Activated CD8-positive, alpha-beta T cell treated with anti-CD3 and anti-CD28 coated beads, Interleukin-2, amount 10 ng/mL, durations not matched to agents 7 days and 5 days (primary cell): ENCODE data around the gene NFIA. TPM values are rescaled to one million over a fixed set of nuclear protein-coding genes. Genes with fewer than 3 reads are reported as not detected.

Experiments used
- ATAC-seq: fragments of 150-1000 bp; cut with Tn5 transposase; one replicate; pipeline ENCODE4 v1.10.0; 2021; ENCODE audit warnings: moderate library complexity
- CTCF ChIA-PET: fragments of 350-600 bp; sonication (Branson Sonifier 250); formaldehyde crosslinking; loops from one replicate; lab custom pipeline; 2021; ENCODE audit warnings: antibody characterized with exemption; lab: Charles Lee
- POLR2A ChIA-PET: fragments of 350-600 bp; sonication (Branson Sonifier 250); formaldehyde crosslinking; loops from one replicate; lab custom pipeline; 2021; ENCODE audit warnings: antibody characterized with exemption; lab: Charles Lee
- DNase-seq: peaks from one replicate; pipeline ENCODE4 v3.0.0-alpha.2; 2020
- H3K27ac Mint-ChIP-seq: one replicate; pipeline ENCODE4 v1.8.0; 2021; ENCODE audit warnings: mild to moderate bottlenecking, mixed read lengths
- H3K27me3 Mint-ChIP-seq: one replicate; pipeline ENCODE4 v1.8.0; 2021; ENCODE audit warnings: low read depth, mixed read lengths
- H3K36me3 Mint-ChIP-seq: one replicate; pipeline ENCODE4 v1.8.0; 2021; ENCODE audit warnings: low read depth, mixed read lengths
- H3K4me1 Mint-ChIP-seq: one replicate; pipeline ENCODE4 v1.8.0; 2021; ENCODE audit warnings: low read depth, mixed read lengths
- H3K4me3 Mint-ChIP-seq: one replicate; pipeline ENCODE4 v1.8.0; 2021; ENCODE audit warnings: mild to moderate bottlenecking, mixed read lengths
- H3K9me3 Mint-ChIP-seq: one replicate; pipeline ENCODE4 v1.8.0; 2022; ENCODE audit warnings: mixed read lengths; ENCODE audit not compliant: insufficient read depth
- total RNA-seq, 2 experiments: library from RNA; stranded (reverse); gene quantifications; one replicate each; pipeline ENCODE4 v1.2.3, GENCODE V29; 2021

NFIA gene
- total RNA-seq, 2 experiments from 2014 or later: 0.66 to 0.78 TPM

DNA sequence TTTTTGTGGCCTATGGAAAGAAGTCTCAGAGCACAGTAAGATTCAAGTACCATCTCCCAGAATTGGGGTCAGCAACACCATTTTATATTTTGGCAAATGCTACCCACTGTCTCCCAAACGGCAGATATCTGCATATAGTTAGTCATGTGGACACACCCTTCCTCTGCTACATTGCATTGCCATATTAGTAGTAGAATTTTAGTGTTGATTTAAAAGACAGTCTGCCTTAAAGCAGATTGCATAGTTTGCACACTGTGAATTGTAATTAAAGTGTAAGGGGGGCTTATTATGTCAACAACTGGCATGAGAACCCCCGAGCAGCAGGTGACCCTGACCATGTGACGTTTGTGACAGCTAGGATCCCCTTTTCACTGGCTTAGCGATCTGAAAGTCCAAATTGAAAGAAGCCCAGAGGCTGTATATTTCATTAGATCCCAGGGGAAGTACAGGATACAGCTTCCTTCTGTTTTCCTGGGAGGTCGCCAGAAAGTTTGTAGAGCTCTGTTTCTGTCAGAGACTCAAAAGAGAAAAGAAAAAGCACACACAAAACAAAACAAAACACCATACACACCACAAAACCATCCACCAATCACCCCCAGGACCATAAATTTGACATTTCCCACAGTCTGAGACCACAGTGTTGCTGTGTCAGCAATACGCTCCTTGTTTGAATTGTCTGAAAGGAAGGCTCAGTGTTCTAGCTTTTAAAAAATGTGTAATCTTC lies 172.4 kb downstream of the NFIA start:
- no peaks in the 10 kb centered on the region for H3K36me3 Mint-ChIP-seq
- DNase-seq (no peak), ATAC-seq (no peak)
- no peaks in the 10 kb centered on the region for H3K9me3 Mint-ChIP-seq
- ChIA-PET CTCF (interaction anchor here (1.5 kb wide), 1 partner anchor 9 kb away, joined by 5 read pairs; no protein-coding TSS in a partner anchor), POLR2A (no interaction called here)
- H3K27me3 Mint-ChIP-seq: peaks cover 5% of the 10 kb centered on the region
- no peak overlapping the region for H3K4me3 Mint-ChIP-seq
- H3K27ac Mint-ChIP-seq: no peak overlapping the region
- H3K4me1 Mint-ChIP-seq: peaks cover 12% of the 10 kb centered on the region

GRCh38 chr1:61255358-61255703 lies 173.0 kb downstream of the NFIA start:
- H3K4me3 Mint-ChIP-seq: no peak overlapping the region
- H3K27me3 Mint-ChIP-seq: peaks cover 5% of the 10 kb centered on the region
- ChIA-PET CTCF (interaction anchor here (1.5 kb wide), 1 partner anchor 9 kb away, joined by 5 read pairs; no protein-coding TSS in a partner anchor), POLR2A (no interaction called here)
- ATAC-seq: no peak
- H3K4me1 Mint-ChIP-seq: peaks cover 12% of the 10 kb centered on the region
- no peak for DNase-seq
- no peaks in the 10 kb centered on the region for H3K36me3 Mint-ChIP-seq
- no peak overlapping the region for H3K27ac Mint-ChIP-seq
- H3K9me3 Mint-ChIP-seq: no peaks in the 10 kb centered on the region

GRCh38 chr1:61259379-61260148 lies 177.2 kb downstream of the NFIA start:
- CTCF ChIA-PET: no interaction called here
- no peaks in the 10 kb centered on the region for H3K36me3 Mint-ChIP-seq

DNA sequence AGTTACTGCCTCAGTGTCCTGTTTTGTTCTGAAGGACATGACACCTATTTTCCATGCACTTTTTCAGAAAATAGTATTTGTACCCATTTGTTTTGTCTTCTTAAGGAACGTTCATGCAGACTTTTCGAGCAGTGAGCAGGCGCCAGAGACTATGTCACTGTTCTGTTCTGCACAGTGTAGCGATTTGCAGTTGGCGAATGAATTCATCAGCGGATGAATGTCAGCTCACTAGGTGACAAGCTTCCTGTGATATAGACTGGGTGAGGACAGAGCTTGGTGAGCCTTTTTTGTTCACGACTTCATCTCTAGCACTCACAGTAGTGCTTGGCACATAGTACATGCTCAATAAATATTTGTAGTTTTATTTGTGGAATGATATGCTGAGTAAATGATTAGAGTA lies 177.8 kb downstream of the NFIA start:
- no peaks in the 10 kb centered on the region for H3K9me3 Mint-ChIP-seq

More at GRCh38 chr1:61259379-61260148, 177.2 kb downstream of the NFIA start:
- Mint-ChIP-seq H3K9me3 (no peaks in the 10 kb centered on the region), H3K27me3 (no peaks in the 10 kb centered on the region), H3K4me1 (peaks cover 12% of the 10 kb centered on the region), H3K27ac (no peak overlapping the region), H3K4me3 (no peak overlapping the region)
- DNase-seq (no peak), ATAC-seq (no peak)
- POLR2A ChIA-PET: no interaction called here

GRCh38 chr1:61261595-61261994 lies 179.2 kb downstream of the NFIA start:
- POLR2A ChIA-PET: interaction anchor here (0.7 kb wide), 1 partner anchor 133 kb away, joined by 3 read pairs; no protein-coding TSS in a partner anchor
- CTCF ChIA-PET: no interaction called here
- Mint-ChIP-seq H3K4me3 (no peak overlapping the region), H3K9me3 (no peaks in the 10 kb centered on the region), H3K27ac (no peak overlapping the region), H3K36me3 (no peaks in the 10 kb centered on the region), H3K4me1 (no peaks in the 10 kb centered on the region), H3K27me3 (no peaks in the 10 kb centered on the region)
- no peak for ATAC-seq
- DNase-seq: no peak

More for the DNA sequence above, 177.8 kb downstream of the NFIA start:
- no peak overlapping the region for H3K4me3 Mint-ChIP-seq
- H3K4me1 Mint-ChIP-seq: peaks cover 6% of the 10 kb centered on the region
- DNase-seq (no peak), ATAC-seq (no peak)
- no peaks in the 10 kb centered on the region for H3K27me3 Mint-ChIP-seq
- H3K27ac Mint-ChIP-seq: no peak overlapping the region
- H3K36me3 Mint-ChIP-seq: no peaks in the 10 kb centered on the region
- ChIA-PET POLR2A (no interaction called here), CTCF (no interaction called here)

GRCh38 chr1:61263905-61264824 lies 181.8 kb downstream of the NFIA start:
- H3K4me3 Mint-ChIP-seq: no peak overlapping the region
- H3K36me3 Mint-ChIP-seq: no peaks in the 10 kb centered on the region
- POLR2A ChIA-PET: no interaction called here
- no peak overlapping the region for H3K27ac Mint-ChIP-seq
- H3K9me3 Mint-ChIP-seq: no peaks in the 10 kb centered on the region
- ATAC-seq (no peak), DNase-seq (no peak)
- no peaks in the 10 kb centered on the region for H3K4me1 Mint-ChIP-seq
- no peaks in the 10 kb centered on the region for H3K27me3 Mint-ChIP-seq
- CTCF ChIA-PET: interaction anchor here (1.4 kb wide), 1 partner anchor 9 kb away, joined by 5 read pairs; no protein-coding TSS in a partner anchor

GRCh38 chr1:61264825-61265242 lies 182.5 kb downstream of the NFIA start:
- Mint-ChIP-seq H3K4me3 (no peak overlapping the region), H3K9me3 (no peaks in the 10 kb centered on the region), H3K27me3 (no peaks in the 10 kb centered on the region), H3K27ac (no peak overlapping the region), H3K4me1 (no peaks in the 10 kb centered on the region), H3K36me3 (no peaks in the 10 kb centered on the region)
- ChIA-PET POLR2A (no interaction called here), CTCF (interaction anchor here (1.4 kb wide), 1 partner anchor 10 kb away, joined by 5 read pairs; no protein-coding TSS in a partner anchor)
- ATAC-seq (no peak), DNase-seq (no peak)

DNA sequence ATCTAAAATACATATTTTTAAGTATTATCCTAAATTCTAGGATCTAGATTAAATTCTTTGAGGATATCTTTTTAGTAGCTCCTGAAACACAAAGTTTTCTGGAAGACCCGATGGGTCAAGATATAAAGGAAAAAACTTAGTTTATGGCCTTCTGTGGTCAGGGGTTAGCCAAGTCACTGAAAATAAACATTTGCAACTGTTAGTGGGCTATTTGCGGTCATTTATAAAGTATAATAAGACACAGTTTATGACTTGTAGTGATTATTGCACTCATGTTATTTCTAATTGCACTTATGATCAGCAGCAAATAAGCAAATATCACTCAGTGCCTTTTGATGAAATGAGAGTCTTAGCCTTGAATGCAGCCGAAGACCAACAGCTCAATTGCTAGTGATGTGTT lies 183.3 kb downstream of the NFIA start:
- H3K27ac Mint-ChIP-seq: no peak overlapping the region
- H3K36me3 Mint-ChIP-seq: no peaks in the 10 kb centered on the region
- ChIA-PET CTCF (no interaction called here), POLR2A (no interaction called here)
- DNase-seq (no peak), ATAC-seq (no peak)
- no peak overlapping the region for H3K4me3 Mint-ChIP-seq
- H3K4me1 Mint-ChIP-seq: no peaks in the 10 kb centered on the region
- H3K9me3 Mint-ChIP-seq: no peaks in the 10 kb centered on the region
- H3K27me3 Mint-ChIP-seq: no peaks in the 10 kb centered on the region

DNA sequence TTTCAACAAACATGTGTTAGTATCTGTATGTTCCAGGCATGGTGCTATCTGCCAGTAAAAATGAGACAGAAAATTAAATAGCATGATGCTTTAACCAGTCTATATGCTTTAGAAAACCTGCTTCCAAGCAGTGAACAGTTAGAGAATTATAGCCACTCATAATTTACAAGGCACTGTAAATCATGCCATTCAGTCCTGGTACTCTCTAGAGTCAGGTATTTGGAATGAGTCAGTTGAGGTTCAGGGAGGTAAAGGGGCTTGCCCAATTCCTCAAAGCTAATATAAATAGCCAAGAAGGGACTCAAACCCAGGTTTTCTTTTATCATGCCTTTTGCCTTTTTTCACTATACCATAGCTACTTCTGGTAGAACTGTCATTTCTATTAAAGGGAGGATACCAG lies 184.4 kb downstream of the NFIA start:
- no peak for ATAC-seq
- no peak for DNase-seq
- Mint-ChIP-seq H3K4me1 (no peaks in the 10 kb centered on the region), H3K36me3 (no peaks in the 10 kb centered on the region), H3K4me3 (no peak overlapping the region), H3K27me3 (no peaks in the 10 kb centered on the region), H3K9me3 (no peaks in the 10 kb centered on the region), H3K27ac (no peak overlapping the region)
- ChIA-PET CTCF (no interaction called here), POLR2A (no interaction called here)

DNA sequence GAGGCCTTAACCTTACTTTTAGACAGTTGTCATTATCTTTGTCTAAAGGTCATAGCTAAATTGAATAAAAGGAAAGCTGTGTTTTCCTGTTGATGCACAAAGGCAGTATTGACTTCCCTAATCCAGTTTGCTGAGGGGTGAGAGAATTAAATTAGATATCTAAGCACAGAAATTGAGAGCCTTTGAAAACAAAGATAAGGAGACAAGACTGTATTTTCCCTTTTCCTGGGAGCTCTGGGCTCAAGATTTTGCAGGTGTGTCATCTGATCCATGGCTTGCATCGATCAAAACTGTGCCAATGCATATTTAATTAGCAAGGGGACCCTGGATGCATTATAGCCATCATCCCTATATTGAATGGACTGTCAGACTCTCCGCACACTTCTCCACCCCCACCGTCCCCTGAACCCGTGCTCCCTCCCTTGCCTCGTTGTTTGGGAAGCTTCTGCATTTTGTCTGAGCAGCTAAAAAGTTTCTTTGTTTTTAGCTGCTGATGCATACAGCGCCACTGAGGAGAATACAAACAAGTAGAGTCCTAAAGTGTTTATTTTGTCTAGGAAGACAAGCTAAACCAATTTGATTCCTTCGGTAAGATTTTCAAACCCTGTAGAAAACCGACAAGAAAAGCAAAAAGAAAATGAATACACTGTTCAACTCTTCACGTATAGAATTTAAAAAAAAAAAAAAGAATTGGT lies 186.3 kb downstream of the NFIA start:
- H3K9me3 Mint-ChIP-seq: no peaks in the 10 kb centered on the region
- no peaks in the 10 kb centered on the region for H3K36me3 Mint-ChIP-seq
- no peaks in the 10 kb centered on the region for H3K27me3 Mint-ChIP-seq
- H3K4me1 Mint-ChIP-seq: no peaks in the 10 kb centered on the region
- no peak overlapping the region for H3K4me3 Mint-ChIP-seq
- ChIA-PET POLR2A (no interaction called here), CTCF (interaction anchor here (2.4 kb wide), 1 partner anchor 290 kb away, joined by 6 read pairs; no protein-coding TSS in a partner anchor)
- DNase-seq (no peak), ATAC-seq (no peak)
- H3K27ac Mint-ChIP-seq: no peak overlapping the region

- ATAC-seq: no peak
- no peaks in the 10 kb centered on the region for H3K9me3 Mint-ChIP-seq
- H3K27ac Mint-ChIP-seq: no peak overlapping the region
Measured at GRCh38 chr1:61269602-61270001, 187.2 kb downstream of the NFIA start.

More at GRCh38 chr1:61269602-61270001, 187.2 kb downstream of the NFIA start:
- no peaks in the 10 kb centered on the region for H3K36me3 Mint-ChIP-seq
- ChIA-PET POLR2A (no interaction called here), CTCF (interaction anchor here (2.4 kb wide), 1 partner anchor 291 kb away, joined by 6 read pairs; no protein-coding TSS in a partner anchor)
- no peak overlapping the region for H3K4me3 Mint-ChIP-seq
- H3K4me1 Mint-ChIP-seq: no peaks in the 10 kb centered on the region
- DNase-seq: no peak
- no peaks in the 10 kb centered on the region for H3K27me3 Mint-ChIP-seq
